ENCODE measurements around the gene ALG14. TPM values are rescaled to one million over a fixed set of nuclear protein-coding genes. Genes with fewer than 3 reads are reported as not detected.
"Not testable (repeated sequence)": the region's sequence is repeated elsewhere in the genome, so short reads cannot be mapped to it uniquely, and the experiment has no call there.

The ALG14 gene
- total RNA-seq, result 0.47 and 0.73 TPM in 2 replicates

- DNase-seq (ENCODE audit: extremely low read depth, low read depth, low spot score), result peak; percentile 92
Observed at GRCh38 chr1:95072532-95073419, at the start of gene ALG14. Gene ALG14 (minus strand): TSS chr1:95072951. CDS start chr1:95072898, 53 bp downstream.

- DNase-seq (ENCODE audit: extremely low read depth, low read depth, low spot score), result no peak
Observed at GRCh38 chr1:95122151-95122697, 49.5 kb upstream of the ALG14 start.

- DNase-seq (ENCODE audit: extremely low read depth, low read depth, low spot score), result no peak
Observed at GRCh38 chr1:95119273-95119672, 46.5 kb upstream of the ALG14 start.

GRCh38 chr1:95118710-95119109 lies 46.0 kb upstream of the ALG14 start:
- no peak for DNase-seq (ENCODE audit: extremely low read depth, low read depth, low spot score)

- no peak for DNase-seq (ENCODE audit: extremely low read depth, low read depth, low spot score)
Observed at GRCh38 chr1:95118067-95118499, 45.3 kb upstream of the ALG14 start.

- DNase-seq (ENCODE audit: extremely low read depth, low read depth, low spot score), result no peak
Observed at GRCh38 chr1:95117207-95118066, 44.7 kb upstream of the ALG14 start, which contains the start of gene TLCD4. Gene TLCD4 (plus strand): TSS chr1:95117355. CDS start chr1:95143902, 26,547 bp downstream.

GRCh38 chr1:95116580-95117206 lies 43.9 kb upstream of the ALG14 start:
- no peak for DNase-seq (ENCODE audit: extremely low read depth, low read depth, low spot score)

- no peak for DNase-seq (ENCODE audit: extremely low read depth, low read depth, low spot score)
Observed at GRCh38 chr1:95115708-95116137, 43.0 kb upstream of the ALG14 start.

- no peak for DNase-seq (ENCODE audit: extremely low read depth, low read depth, low spot score)
Observed at GRCh38 chr1:95113684-95114083, 40.9 kb upstream of the ALG14 start.

- DNase-seq (ENCODE audit: extremely low read depth, low read depth, low spot score), result no peak
Observed at GRCh38 chr1:95111014-95111413, 38.3 kb upstream of the ALG14 start.

- DNase-seq (ENCODE audit: extremely low read depth, low read depth, low spot score), result no peak
Observed at GRCh38 chr1:95108792-95109191, 36.0 kb upstream of the ALG14 start.

GRCh38 chr1:95098196-95098595 lies 25.4 kb upstream of the ALG14 start:
- no peak for DNase-seq (ENCODE audit: extremely low read depth, low read depth, low spot score)

- DNase-seq (ENCODE audit: extremely low read depth, low read depth, low spot score), result no peak
Observed at GRCh38 chr1:95097426-95097825, 24.7 kb upstream of the ALG14 start.

- DNase-seq (ENCODE audit: extremely low read depth, low read depth, low spot score), result no peak
Observed at GRCh38 chr1:95096218-95096841, 23.6 kb upstream of the ALG14 start.

- no peak for DNase-seq (ENCODE audit: extremely low read depth, low read depth, low spot score)
Observed at GRCh38 chr1:95095833-95096217, 23.1 kb upstream of the ALG14 start.

- no peak for DNase-seq (ENCODE audit: extremely low read depth, low read depth, low spot score)
Observed at GRCh38 chr1:95094923-95095322, 22.2 kb upstream of the ALG14 start.

GRCh38 chr1:95093296-95093695 lies 20.5 kb upstream of the ALG14 start:
- DNase-seq (ENCODE audit: extremely low read depth, low read depth, low spot score), result no peak

GRCh38 chr1:95092891-95093290 lies 20.1 kb upstream of the ALG14 start:
- not testable (repeated sequence) for DNase-seq (ENCODE audit: extremely low read depth, low read depth, low spot score)

GRCh38 chr1:95091290-95091689 lies 18.5 kb upstream of the ALG14 start:
- DNase-seq (ENCODE audit: extremely low read depth, low read depth, low spot score), result not testable (repeated sequence)

- DNase-seq (ENCODE audit: extremely low read depth, low read depth, low spot score), result no peak
Observed at GRCh38 chr1:95089650-95090287, 17.0 kb upstream of the ALG14 start.
